Karpas-422 (cell line): ENCODE data around the gene PCLAF. TPM values are rescaled to one million over a fixed set of nuclear protein-coding genes. Genes with fewer than 3 reads are reported as not detected.
A peak's percentile ranks its signal among the peaks of the same experiment; 100 is the strongest.
"Not testable (repeated sequence)": the region's sequence is repeated elsewhere in the genome, so short reads cannot be mapped to it uniquely, and the experiment has no call there.

ENCODE experiments used
- DNase-seq: peaks from one replicate; pipeline ENCODE4 v3.0.0-alpha.2; 2015
- H2AFZ ChIP-seq: fragments of 200-600 bp; sonication (generic); 2 replicates; pipeline ENCODE4 v1.6.1; 2014; ENCODE audit warnings: antibody characterized with exemption, low read length, mixed read lengths
- H3K27ac ChIP-seq: fragments of 200-600 bp; sonication (generic); 2 replicates; pipeline ENCODE4 v1.5.1; 2014; ENCODE audit warnings: mild to moderate bottlenecking, low read length, moderate library complexity
- H3K27me3 ChIP-seq: fragments of 200-600 bp; sonication (generic); 2 replicates; pipeline ENCODE4 v1.6.1; 2014; ENCODE audit warnings: low read length, mixed read lengths
- H3K36me3 ChIP-seq: fragments of 200-600 bp; sonication (generic); 2 replicates; pipeline ENCODE4 v1.6.1; 2014; ENCODE audit warnings: low read length, mixed read lengths; ENCODE audit not compliant: insufficient read depth
- H3K4me1 ChIP-seq: fragments of 200-600 bp; sonication (generic); 2 replicates; pipeline ENCODE4 v1.6.1; 2014; ENCODE audit warnings: mild to moderate bottlenecking, low read length, mixed read lengths
- H3K4me2 ChIP-seq: fragments of 200-600 bp; sonication (generic); 2 replicates; pipeline ENCODE4 v1.6.1; 2014; ENCODE audit warnings: low read length, low read depth, mild to moderate bottlenecking; ENCODE audit not compliant: poor library complexity, severe bottlenecking
- H3K4me3 ChIP-seq: fragments of 200-600 bp; sonication (generic); 2 replicates; pipeline ENCODE4 v1.5.1; 2014; ENCODE audit warnings: mild to moderate bottlenecking, antibody characterized with exemption, low read length, mixed read lengths
- H3K79me2 ChIP-seq: fragments of 200-600 bp; sonication (generic); 2 replicates; pipeline ENCODE4 v1.6.1; 2014; ENCODE audit warnings: mild to moderate bottlenecking, low read length, mixed read lengths
- H3K9ac ChIP-seq: fragments of 200-600 bp; sonication (generic); 2 replicates; pipeline ENCODE4 v1.6.0; 2014; ENCODE audit warnings: low read length
- H3K9me2 ChIP-seq: fragments of 200-600 bp; sonication (generic), shearing (Covaris generic); replicated peaks from 2 replicates; pipeline ENCODE4 v1.6.0; 2014; ENCODE audit warnings: mild to moderate bottlenecking, low read length, moderate library complexity; ENCODE audit not compliant: insufficient read depth
- H3K9me3 ChIP-seq: fragments of 300-700, 200-600 bp; sonication (generic); 2 replicates; pipeline ENCODE4 v1.6.1; 2014; ENCODE audit warnings: low read length, mixed read lengths
- H4K20me1 ChIP-seq: fragments of 200-600 bp; sonication (generic); 2 replicates; pipeline ENCODE4 v1.6.1; 2014; ENCODE audit warnings: mild to moderate bottlenecking, antibody characterized with exemption, low read length, low read depth; ENCODE audit not compliant: insufficient read depth
- total RNA-seq: library from RNA; depleted of rRNA; stranded (reverse); fragments of >200 nt; shearing (Covaris generic); gene quantifications from 2 replicates; pipeline ENCODE4 v1.2.3, GENCODE V29; 2014; ENCODE audit warnings: low replicate concordance

The PCLAF gene
- total RNA-seq, 1 experiment from 2014 or later: 223 TPM

GRCh38 chr15:64355944-64356709 lies 25.1 kb downstream of the PCLAF start, which contains the start of gene CSNK1G1:
Gene CSNK1G1 (minus strand): TSS chr15:64356173. CDS start chr15:64300499, 55,674 bp downstream.
- Histone ChIP-seq H3K4me1 (peaks cover 34% of the 10 kb centered on the region), H3K27me3 (no peaks in the 10 kb centered on the region), H3K79me2 (peaks cover 53% of the 10 kb centered on the region)

GRCh38 chr15:64355348-64355943 lies 25.8 kb downstream of the PCLAF start:
- Histone ChIP-seq H3K9ac (peak overlapping the region; percentile 96), H3K4me2 (peak overlapping the region; percentile 98), H4K20me1 (no peaks in the 10 kb centered on the region; the same call in 1 of the 2 replicates), H3K36me3 (no peaks in the 10 kb centered on the region), H3K27me3 (no peaks in the 10 kb centered on the region), H3K9me3 (no peaks in the 10 kb centered on the region), H2AFZ (peak overlapping the region; percentile 63; the same call in 1 of the 2 replicates), H3K27ac (peak overlapping the region; percentile 72), H3K9me2 (no peaks in the 10 kb centered on the region), H3K79me2 (peaks cover 60% of the 10 kb centered on the region), H3K4me1 (peaks cover 34% of the 10 kb centered on the region), H3K4me3 (peak overlapping the region; percentile 96)
- peak; percentile 70 for DNase-seq

More at GRCh38 chr15:64355944-64356709, 25.1 kb downstream of the PCLAF start, which contains the start of gene CSNK1G1:
- Histone ChIP-seq H3K36me3 (no peaks in the 10 kb centered on the region), H3K27ac (peak within 1 kb of the TSS; percentile 89), H2AFZ (peak within 1 kb of the TSS; percentile 63), H3K9me2 (no peaks in the 10 kb centered on the region), H3K4me3 (peak within 1 kb of the TSS; percentile 96), H3K4me2 (peak within 1 kb of the TSS; percentile 98), H4K20me1 (no peaks in the 10 kb centered on the region; the same call in 1 of the 2 replicates), H3K9ac (peak within 1 kb of the TSS; percentile 96), H3K9me3 (no peaks in the 10 kb centered on the region)
- peak; percentile 98 for DNase-seq

GRCh38 chr15:64354688-64355344 lies 26.4 kb downstream of the PCLAF start:
- Histone ChIP-seq H3K27ac (peak overlapping the region; percentile 72), H3K4me3 (peak overlapping the region; percentile 96), H3K79me2 (peaks cover 66% of the 10 kb centered on the region)

GRCh38 chr15:64351265-64351664 lies 30.0 kb downstream of the PCLAF start:
- Histone ChIP-seq H3K27me3 (no peaks in the 10 kb centered on the region), H4K20me1 (no peaks in the 10 kb centered on the region; the same call in 1 of the 2 replicates), H3K9me2 (no peaks in the 10 kb centered on the region), H3K9ac (no peak overlapping the region), H2AFZ (no peak overlapping the region), H3K79me2 (peaks cover 94% of the 10 kb centered on the region), H3K4me1 (peaks cover 12% of the 10 kb centered on the region), H3K4me2 (no peak overlapping the region), H3K4me3 (no peak overlapping the region), H3K27ac (no peak overlapping the region), H3K36me3 (peaks cover 14% of the 10 kb centered on the region), H3K9me3 (no peaks in the 10 kb centered on the region)
- DNase-seq: no peak

More at GRCh38 chr15:64354688-64355344, 26.4 kb downstream of the PCLAF start:
- no peak overlapping the region for H2AFZ ChIP-seq
- peak overlapping the region; percentile 96 for H3K9ac ChIP-seq
- peak overlapping the region; percentile 98 for H3K4me2 ChIP-seq
- H4K20me1 ChIP-seq: no peaks in the 10 kb centered on the region; the same call in 1 of the 2 replicates
- no peaks in the 10 kb centered on the region for H3K27me3 ChIP-seq
- H3K9me3 ChIP-seq: no peaks in the 10 kb centered on the region
- H3K36me3 ChIP-seq: no peaks in the 10 kb centered on the region
- no peaks in the 10 kb centered on the region for H3K9me2 ChIP-seq
- peaks cover 34% of the 10 kb centered on the region for H3K4me1 ChIP-seq
- no peak for DNase-seq

- Histone ChIP-seq H3K4me3 (no peak overlapping the region), H3K36me3 (peaks cover 14% of the 10 kb centered on the region), H3K9ac (no peak overlapping the region), H3K4me2 (no peak overlapping the region), H3K4me1 (peaks cover 7% of the 10 kb centered on the region), H2AFZ (no peak overlapping the region), H3K79me2 (peaks cover 95% of the 10 kb centered on the region), H4K20me1 (no peaks in the 10 kb centered on the region), H3K27ac (no peak overlapping the region), H3K27me3 (no peaks in the 10 kb centered on the region), H3K9me2 (no peaks in the 10 kb centered on the region), H3K9me3 (no peaks in the 10 kb centered on the region)
- DNase-seq: no peak
Observed at GRCh38 chr15:64349375-64349774, 31.9 kb downstream of the PCLAF start.

- H2AFZ ChIP-seq: no peak overlapping the region
- H3K9me2 ChIP-seq: no peaks in the 10 kb centered on the region
- H3K27me3 ChIP-seq: no peaks in the 10 kb centered on the region
- H3K36me3 ChIP-seq: peaks cover 14% of the 10 kb centered on the region
- no peaks in the 10 kb centered on the region for H4K20me1 ChIP-seq
- H3K9me3 ChIP-seq: no peaks in the 10 kb centered on the region
- DNase-seq: no peak
- H3K79me2 ChIP-seq: peaks cover 95% of the 10 kb centered on the region
- H3K27ac ChIP-seq: no peak overlapping the region
- no peak overlapping the region for H3K4me2 ChIP-seq
- H3K4me3 ChIP-seq: no peak overlapping the region
- H3K9ac ChIP-seq: no peak overlapping the region
- H3K4me1 ChIP-seq: peaks cover 5% of the 10 kb centered on the region; the same call in 1 of the 2 replicates
Observed at GRCh38 chr15:64348455-64348854, 32.8 kb downstream of the PCLAF start.

GRCh38 chr15:64346242-64346641 lies 35.0 kb downstream of the PCLAF start:
- not testable (repeated sequence) for H3K27me3 ChIP-seq, H3K4me3 ChIP-seq, H3K9ac ChIP-seq, H3K27ac ChIP-seq, DNase-seq, H3K4me1 ChIP-seq, H4K20me1 ChIP-seq, H3K9me2 ChIP-seq, H3K4me2 ChIP-seq, H3K9me3 ChIP-seq, H2AFZ ChIP-seq
- peaks cover 26% of the 10 kb centered on the region for H3K36me3 ChIP-seq
- H3K79me2 ChIP-seq: peaks cover 92% of the 10 kb centered on the region
